HL-60/S4 treated with retinoic acid at 250 ng/mL for 4 days and 3 days (cell line): Measurements from ENCODE around the gene DBF4B.

ENCODE experiments used
- in situ Hi-C: fragments of 300-500 bp; cut with MboI; formaldehyde crosslinking; loops from 2 replicates; pipeline ENCODE4 v1.7.0; 2022; ENCODE audit warnings: low sequenced_read_pairs

The DBF4B gene

DNA sequence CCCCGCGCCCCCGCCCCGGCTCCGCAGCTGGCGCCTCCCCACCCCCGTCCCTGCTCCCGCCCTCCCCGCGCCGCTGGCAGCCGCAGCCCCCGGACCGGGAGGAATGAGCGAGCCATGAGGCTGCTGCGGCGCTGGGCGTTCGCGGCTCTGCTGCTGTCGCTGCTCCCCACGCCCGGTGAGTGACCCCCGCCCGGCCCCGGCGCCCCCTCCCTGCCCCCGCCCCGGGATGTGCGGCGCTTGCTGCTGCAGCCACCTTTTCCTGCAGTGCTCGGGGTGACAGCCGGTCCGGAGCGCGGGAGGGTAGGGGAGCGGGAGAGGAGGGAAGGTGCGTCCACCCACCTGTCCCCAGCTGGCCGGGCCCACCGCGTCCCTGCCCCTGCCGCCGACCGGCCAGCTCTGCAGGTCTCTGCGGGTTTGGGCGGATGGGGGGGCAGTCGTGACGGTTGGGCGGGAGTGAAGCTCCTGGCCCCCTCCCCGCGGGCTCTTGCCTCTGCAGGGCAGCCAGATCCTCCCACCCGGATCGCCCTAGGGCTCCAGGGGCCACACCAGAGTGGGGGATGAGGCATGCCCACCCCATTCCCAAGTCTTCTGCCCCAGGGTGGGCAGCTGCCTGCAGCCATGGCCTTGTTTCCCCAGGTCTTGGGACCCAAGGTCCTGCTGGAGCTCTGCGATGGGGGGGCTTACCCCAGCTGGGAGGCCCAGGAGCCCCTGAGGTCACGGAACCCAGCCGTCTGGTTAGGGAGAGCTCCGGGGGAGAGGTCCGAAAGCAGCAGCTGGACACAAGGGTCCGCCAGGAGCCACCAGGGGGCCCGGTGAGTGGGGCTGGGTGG, 50.8 kb downstream of the DBF4B start:
- in situ Hi-C loops, result no loop called here

DNA sequence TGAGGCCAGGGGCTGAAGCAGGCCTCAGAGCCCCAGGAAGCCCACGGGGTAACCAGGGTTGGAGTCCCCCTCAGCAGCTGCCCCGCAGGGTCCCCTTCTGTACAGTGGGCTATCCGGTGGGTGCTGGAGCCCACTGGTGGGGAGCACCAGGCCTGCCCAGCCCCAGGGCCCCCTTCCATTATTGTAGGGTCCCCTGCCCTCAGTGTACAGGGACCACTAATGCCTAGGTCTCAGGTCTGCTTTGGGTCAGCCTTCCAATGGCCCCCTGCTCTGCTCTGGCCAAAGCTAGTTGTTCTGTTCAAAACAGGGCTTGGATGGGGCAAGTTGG, 51.4 kb downstream of the DBF4B start:
- in situ Hi-C loops, result no loop called here

DNA sequence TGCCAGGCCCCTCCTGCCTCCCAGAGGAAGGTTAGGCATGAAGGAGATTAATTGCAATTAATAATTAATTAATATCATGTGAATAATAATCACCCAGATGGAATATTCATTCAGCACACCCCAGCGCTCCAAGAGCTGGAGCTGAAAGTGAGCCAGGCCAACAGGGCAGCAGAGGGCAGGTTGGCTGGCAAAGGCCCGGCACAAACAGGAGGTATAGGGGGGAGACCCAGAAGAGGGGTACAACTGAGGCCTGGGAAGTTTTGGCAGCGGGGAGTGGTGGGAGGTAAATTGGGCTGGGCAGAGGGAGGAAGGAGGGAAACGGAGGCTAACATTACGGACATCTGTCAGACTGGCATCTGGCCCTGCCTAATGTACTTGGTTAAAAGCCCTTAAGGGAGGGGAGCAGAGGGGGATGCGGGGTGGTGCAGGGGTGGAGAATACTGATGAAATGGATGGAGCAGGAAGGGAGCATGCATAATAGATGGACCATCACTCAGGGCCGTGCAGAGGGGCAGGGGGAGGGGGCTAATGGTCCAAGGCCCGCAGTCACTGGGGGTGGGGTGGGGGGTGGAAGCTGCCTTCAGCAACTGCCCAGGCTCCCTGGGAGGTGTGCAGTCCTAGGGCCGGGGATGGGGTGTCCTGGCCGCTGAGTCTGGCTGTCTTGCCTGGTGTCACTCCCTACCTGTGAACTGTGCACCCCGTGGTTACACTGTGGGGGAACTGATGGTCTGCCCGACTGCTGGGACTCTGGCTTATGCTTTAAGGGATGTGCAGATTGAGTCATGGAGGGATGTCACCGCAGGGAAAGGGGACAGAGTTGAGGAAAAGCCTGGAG, 52.2 kb downstream of the DBF4B start:
- in situ Hi-C loops, result no loop called here

DNA sequence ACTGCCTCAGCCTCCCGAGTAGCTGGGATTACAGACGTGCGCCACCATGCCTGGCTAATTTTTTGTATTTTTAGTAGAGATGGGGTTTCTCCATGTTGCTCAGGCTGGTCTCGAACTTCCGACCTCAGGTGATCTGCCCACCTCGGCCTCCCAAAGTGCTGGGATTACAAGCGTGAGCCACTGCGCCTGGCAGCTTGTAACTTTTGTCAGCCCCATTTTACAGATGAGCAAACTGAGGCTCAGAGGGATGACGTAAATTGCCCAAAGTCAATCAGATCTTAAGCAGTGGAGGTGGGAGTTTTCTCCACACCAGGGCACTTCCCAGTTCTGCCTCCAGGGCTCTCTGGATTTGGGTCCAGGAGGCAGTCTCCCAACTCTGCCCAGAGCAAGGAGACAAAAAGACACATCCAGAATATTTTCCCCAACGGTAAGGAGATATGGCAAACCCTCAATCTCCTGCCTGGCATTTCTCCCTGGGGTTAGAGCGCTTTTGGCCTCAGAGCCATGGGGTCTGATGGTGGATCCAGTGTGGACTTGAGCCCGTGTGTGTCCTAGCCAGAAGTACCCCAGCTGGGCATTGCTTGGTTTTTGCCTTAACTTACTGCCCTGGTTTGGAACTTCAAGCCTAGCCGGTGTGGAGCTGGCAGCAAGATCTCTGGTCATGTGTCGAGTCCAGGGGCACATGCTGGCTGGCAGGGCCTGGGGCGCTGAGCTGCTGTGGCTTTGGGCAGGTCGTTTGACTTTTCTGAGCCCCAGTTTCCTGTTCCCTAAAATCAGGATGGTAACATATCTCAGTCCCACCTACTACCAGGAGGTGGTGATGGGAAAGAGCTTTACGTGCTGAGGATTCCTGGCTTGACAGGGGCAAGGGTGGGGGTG, 53.7 kb downstream of the DBF4B start:
- in situ Hi-C loops, result no loop called here

DNA sequence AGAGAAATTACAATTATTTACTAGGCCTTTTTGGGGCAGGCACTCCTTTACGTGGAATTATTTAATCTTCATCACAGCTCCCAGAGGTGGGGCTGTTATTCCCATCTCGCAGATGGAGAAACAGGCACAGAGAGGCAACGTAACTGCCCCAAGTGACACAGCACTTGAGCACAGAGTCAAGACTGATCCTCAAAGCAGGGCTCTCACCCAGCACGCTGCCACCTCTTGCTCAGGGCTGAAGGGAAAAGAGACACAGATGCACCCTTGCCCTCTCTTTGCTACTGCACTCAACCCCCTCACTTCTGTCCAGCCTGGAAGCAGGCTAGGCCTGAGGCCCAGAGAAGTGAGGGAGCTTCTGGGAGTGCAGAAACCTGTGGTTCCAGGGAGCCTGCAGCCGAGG, 54.7 kb downstream of the DBF4B start:
- in situ Hi-C loops, result no loop called here

DNA sequence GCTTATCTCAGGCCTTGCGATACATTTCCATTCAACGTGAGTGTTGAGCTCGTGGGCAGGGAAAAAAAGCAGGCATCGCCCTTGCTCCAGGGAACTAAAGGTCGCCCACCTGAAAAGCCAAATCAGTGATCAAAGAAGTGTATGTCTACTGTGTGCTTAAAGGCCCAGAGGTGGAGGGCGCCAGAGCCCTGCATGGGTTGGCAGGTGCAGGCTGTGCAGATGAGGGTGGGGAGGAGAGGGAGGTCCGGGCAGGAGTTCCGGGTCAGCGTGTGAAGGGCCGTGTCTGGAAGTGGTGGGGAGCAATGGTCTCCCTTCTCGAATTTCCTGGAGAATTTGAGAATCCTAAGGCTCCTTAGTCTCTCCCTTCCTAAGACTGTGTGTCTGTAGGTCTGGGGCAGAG, 57.5 kb downstream of the DBF4B start:
- in situ Hi-C loops, result no loop called here

DNA sequence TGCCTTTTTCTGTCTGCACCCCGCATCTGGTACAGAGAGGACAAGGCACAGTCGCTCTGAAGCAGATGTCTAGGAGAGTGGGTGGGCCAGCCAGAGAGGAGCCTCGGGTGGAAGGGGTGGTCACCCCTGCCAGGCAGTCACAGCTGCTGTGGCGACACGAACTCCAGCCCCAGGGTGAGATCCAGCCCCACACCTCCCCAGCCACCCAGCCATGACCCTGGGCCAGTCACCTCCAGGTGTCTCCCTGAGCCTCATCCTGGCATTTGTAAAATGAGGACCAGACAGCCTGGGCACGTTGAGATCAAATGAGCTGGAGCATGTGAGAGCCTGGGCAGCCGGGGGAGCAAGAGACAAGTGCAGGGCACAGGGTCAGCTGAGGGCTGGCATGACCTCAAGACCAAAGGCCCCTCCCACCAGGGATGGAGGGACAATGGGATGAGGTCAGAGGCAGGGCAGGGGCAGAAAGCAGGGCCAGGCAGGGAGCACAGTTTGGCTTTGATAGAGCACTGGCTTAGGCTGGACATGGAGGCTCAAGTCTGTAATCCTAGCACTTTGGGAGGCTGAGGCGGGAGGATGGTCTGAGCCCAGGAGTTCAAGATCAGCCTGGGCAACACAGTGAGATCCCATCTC, 58.1 kb downstream of the DBF4B start:
- in situ Hi-C loops, result no loop called here

DNA sequence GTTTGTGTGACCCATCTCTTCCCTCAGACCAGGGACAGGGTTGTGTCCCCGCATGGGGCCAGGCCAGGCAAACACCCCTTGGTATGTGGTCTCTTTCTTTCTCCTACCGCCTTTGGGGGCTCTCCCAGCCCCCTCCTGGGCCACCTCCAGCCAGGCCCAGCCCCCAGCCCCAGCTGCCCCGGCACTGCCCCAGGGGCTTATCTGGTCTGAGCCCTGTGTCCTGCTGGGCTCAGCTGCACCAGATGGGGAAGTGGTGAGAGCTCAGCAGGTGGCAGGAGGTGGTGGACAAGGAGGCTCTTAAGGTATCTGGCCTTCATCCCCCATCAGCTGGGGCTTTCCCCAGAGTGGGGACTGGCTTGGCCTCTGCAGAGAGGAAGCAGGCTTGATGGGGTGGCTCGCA, 59.0 kb downstream of the DBF4B start:
- in situ Hi-C loops, result no loop called here

DNA sequence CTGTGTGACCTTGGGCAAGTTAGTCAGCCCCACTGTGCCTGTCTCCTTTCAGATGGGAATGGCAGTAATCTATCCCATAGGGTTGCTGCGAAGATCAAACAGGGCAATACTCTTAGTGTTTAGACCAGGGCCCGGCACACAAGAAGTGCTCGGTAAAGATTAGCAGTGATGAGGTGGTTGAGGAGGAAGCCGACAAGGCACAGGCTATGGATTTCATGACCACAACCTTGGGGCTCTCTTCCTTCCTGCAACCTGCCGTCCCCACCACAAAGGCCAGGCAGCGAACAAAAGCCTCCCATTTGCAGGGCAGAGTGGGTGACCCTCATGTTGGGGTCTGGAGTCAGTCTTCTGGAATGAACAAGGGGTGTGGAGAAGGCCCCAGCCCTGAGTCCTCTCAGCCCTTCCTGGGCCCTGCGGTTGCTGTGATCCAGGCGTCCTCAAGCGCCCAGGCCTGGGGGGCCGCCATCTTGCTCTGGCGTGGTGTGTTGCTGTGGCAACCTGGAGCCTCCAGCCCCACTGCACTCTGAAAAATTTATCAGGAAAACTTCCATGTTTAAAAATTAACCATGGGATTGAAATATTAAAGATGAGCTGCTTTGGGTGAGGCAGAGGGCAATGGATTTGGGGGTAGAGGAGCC, 60.2 kb downstream of the DBF4B start:
- in situ Hi-C loops, result no loop called here

DNA sequence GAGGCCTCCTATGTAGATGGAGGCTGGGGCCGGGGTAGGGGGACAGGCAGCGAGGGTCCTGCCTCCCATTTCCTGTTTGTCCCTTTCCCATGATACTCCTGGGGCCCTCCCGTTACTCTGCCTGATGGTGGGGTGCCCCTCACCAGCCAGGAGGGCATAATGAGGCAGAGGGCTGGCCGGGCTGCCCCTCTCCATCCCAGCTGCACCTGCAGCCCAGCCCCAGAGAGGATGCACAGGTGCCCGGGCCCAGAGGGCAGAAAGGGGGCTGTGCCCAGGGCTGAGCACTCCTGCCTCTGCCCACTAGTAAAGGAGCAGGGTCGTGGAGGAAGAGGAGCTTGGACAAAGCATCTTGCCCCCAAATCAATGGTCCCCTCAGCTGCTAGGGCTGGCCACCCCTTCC, 60.8 kb downstream of the DBF4B start:
- in situ Hi-C loops, result no loop called here

DNA sequence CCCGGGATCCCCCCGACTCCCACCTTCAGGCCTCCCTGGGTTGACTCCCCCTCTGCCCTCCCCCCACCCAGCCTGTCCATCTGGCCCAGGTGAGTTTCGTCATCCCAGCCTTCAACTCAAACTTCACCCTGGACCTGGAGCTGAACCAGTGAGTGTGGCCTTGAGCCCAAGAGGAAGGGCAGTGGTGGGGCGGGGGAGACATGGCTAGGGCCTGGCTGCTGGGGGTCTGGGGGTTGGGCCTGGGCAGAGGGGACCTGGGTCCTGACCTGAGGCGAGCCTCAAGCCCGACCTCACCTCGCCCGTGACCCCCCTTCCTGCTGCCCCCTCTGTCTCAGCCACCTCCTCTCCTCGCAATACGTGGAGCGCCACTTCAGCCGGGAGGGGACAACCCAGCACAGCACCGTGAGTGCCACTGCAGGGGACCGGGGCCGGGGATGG, 61.2 kb downstream of the DBF4B start:
- in situ Hi-C loops, result loop anchor here (10.0 kb wide), 1 partner anchor 95 kb away; no protein-coding TSS in a partner anchor

DNA sequence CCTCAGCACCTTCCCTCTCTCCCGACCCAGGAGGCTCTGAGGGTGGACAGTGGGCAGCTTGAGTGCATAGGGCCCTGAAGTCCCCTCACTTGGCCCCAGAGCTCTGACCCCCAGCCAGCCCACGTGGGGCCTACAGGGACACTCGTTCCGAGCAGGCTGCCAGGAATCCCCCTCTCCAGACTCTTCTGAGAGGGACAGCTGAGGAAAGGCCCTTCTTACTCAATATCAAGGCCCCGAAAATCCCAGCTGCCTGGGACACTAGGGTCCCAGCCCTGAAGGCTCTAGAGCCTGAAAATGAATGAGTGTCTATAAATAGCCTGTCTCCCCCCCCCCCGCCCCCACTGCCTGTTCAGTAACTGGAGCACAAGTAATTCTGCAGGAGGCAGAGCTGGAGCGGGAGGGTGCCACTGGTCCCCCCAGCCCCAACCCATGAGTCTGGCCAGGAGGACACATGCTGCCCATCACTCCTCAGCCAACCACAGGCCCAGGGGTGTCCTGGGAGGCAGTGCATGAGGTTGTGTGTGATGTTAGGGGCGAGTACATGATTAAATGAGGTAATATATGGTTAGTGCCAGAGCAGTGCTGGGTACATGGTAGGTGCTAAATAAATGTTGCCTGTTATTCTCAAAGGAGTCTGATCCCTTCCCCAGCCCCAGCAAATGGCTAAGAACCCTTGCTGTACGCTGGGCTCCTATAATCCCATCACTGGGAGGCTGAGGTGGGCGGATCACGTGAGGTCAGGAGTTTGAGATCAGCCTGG, 61.9 kb downstream of the DBF4B start:
- in situ Hi-C loops, result loop anchor here (10.0 kb wide), 1 partner anchor 94 kb away; no protein-coding TSS in a partner anchor

DNA sequence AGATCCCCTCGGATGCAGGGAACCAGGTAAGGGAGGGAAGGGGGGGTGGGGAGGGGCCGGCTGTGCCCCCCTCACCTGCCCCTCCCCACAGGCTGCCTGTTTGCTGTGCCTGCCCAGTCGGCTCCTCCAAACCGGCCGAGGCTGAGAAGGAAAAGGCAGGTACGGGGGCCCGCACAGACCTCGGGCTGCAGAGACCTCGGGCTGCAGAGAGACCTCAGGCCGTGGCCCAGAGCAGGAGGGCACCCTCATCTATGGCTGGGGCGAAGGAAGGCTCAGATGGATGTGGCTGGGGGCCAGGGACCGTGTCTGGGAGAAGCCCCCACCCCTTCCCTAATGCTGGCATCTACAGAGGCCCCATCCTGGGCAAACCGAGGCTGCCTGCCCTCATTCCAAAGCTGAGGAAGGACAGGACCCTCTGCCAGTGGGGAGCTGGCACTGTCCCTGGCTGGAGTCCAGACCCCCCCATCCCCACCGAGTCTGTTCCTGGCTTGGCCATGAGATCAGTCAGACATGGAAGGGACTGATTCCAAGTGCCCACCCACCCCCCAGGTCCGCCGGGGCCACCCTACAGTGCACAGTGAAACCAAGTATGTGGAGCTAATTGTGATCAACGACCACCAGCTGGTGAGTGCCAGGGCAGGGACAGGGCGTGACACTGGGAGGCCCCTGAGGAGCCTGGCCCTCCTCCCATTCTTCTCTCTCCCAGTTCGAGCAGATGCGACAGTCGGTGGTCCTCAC, 64.0 kb downstream of the DBF4B start:
- in situ Hi-C loops, result loop anchor here (10.0 kb wide), 1 partner anchor 92 kb away; no protein-coding TSS in a partner anchor

DNA sequence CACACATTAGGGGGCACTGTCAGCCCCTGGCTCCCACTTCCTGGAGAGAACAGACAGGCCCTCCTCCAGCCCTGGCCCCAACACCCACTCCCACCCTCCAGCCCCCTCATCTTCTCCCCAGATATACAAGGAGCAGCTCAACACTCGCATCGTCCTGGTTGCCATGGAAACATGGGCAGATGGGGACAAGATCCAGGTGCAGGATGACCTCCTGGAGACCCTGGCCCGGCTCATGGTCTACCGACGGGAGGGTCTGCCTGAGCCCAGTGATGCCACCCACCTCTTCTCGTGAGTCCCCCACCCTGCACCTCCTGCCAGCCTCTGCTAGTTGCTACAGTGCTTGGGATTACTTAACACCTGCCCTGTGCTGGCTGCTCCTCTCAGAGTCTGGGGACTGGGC, 64.7 kb downstream of the DBF4B start:
- in situ Hi-C loops, result loop anchor here (10.0 kb wide), 1 partner anchor 92 kb away; no protein-coding TSS in a partner anchor

DNA sequence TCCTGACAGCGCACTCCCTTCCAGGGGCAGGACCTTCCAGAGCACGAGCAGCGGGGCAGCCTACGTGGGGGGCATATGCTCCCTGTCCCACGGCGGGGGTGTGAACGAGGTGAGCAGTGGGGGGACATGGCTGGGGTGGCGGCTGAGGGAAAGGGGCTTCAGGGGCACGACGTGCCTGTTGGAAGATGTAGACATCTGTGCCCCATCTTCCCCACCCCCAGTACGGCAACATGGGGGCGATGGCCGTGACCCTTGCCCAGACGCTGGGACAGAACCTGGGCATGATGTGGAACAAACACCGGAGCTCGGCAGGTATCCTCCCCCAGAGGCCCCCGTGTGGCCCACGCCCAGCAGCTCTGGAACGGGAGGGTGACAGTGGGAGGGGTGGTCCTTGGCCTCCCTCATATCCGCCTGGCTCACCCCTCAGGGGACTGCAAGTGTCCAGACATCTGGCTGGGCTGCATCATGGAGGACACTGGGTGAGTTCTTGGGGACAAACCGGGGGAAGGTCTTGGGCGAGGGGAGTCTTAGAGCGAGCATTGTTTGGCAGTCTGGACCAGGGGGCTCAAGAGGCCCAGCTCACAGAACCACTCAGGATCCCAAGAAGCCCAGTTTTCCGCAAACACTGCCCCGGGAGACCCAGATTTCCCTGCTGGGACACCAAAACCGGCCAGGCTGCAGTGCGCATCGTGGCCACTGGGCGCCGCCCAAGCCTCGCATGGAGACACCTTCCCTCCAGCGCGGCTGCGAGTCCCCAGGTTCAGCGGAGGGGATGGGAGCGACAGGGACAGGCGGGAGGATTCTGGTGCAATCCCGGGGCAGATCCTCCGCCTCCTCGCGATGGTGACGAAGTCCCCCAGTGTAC, 66.0 kb downstream of the DBF4B start:
- in situ Hi-C loops, result loop anchor here (10.0 kb wide), 1 partner anchor 90 kb away; no protein-coding TSS in a partner anchor

DNA sequence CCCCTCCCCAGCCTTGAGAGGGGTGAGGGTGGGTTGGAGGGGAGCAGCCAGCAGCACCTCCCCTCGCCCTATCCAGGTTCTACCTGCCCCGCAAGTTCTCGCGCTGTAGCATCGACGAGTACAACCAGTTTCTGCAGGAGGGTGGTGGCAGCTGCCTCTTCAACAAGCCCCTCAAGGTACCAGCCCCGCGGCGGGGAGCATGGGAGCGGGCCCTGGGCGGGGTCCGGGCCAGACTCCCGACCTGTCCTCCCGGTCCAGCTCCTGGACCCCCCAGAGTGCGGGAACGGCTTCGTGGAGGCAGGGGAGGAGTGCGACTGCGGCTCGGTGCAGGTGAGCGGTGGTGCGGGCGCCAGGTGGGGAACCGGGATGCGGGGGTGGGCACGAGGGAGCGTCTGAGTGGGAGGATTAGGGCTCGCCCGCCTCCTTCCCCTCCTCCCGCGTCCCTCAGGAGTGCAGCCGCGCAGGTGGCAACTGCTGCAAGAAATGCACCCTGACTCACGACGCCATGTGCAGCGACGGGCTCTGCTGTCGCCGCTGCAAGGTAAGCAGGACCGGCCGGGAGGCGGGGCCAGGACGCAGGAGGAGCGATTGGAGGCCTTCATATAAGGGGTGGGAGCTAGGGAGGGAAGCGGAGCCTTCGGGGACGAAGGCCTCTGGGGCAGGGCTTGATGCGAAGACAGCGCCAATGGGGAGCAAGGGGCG, 66.8 kb downstream of the DBF4B start:
- in situ Hi-C loops, result loop anchor here (10.0 kb wide), 1 partner anchor 90 kb away; no protein-coding TSS in a partner anchor
